ENCODE data around the gene KRTAP12-2.
"Not testable (repeated sequence)": the region's sequence is repeated elsewhere in the genome, so short reads cannot be mapped to it uniquely, and the experiment has no call there.

Gene KRTAP12-2

GRCh38 chr21:44648557-44649311 is 18.0 kb downstream of the KRTAP12-2 start:
- no peak for DNase-seq

- no peak for DNase-seq
These were observed 19.5 kb downstream of the KRTAP12-2 start for GRCh38 chr21:44647222-44647552.

- DNase-seq = not testable (repeated sequence)
These were observed 20.1 kb downstream of the KRTAP12-2 start, which contains the start of gene KRTAP10-11 for GRCh38 chr21:44646366-44647221. Gene KRTAP10-11, plus strand, starts transcription at chr21:44646414. Its CDS starts 45 bp downstream, at chr21:44646459.

- DNase-seq = no peak
These were observed 21.8 kb downstream of the KRTAP12-2 start for GRCh38 chr21:44644878-44645277.

GRCh38 chr21:44643741-44644310 is 22.9 kb downstream of the KRTAP12-2 start:
- DNase-seq = no peak

- DNase-seq = no peak
These were observed 26.0 kb downstream of the KRTAP12-2 start for GRCh38 chr21:44640761-44641160.

- DNase-seq = no peak
These were observed 27.4 kb downstream of the KRTAP12-2 start for GRCh38 chr21:44639331-44639655.

GRCh38 chr21:44638506-44639330 is 28.0 kb downstream of the KRTAP12-2 start:
- DNase-seq = not testable (repeated sequence)

GRCh38 chr21:44637851-44638348 is 28.8 kb downstream of the KRTAP12-2 start:
- not testable (repeated sequence) for DNase-seq

GRCh38 chr21:44637018-44637850 is 29.5 kb downstream of the KRTAP12-2 start, which contains the start of gene KRTAP10-10:
Gene KRTAP10-10, plus strand, starts transcription at chr21:44637356. Its CDS starts 62 bp downstream, at chr21:44637418.
- no peak for DNase-seq

GRCh38 chr21:44636209-44637017 is 30.3 kb downstream of the KRTAP12-2 start:
- no peak for DNase-seq

GRCh38 chr21:44632067-44632466 is 34.7 kb downstream of the KRTAP12-2 start:
- no peak for DNase-seq

GRCh38 chr21:44630440-44630839 is 36.3 kb downstream of the KRTAP12-2 start:
- no peak for DNase-seq

- DNase-seq = no peak
These were observed 37.9 kb downstream of the KRTAP12-2 start for GRCh38 chr21:44628707-44629391.

- DNase-seq = not testable (repeated sequence)
These were observed 38.9 kb downstream of the KRTAP12-2 start for GRCh38 chr21:44627831-44628233.

GRCh38 chr21:44627181-44627822 is 39.4 kb downstream of the KRTAP12-2 start:
- DNase-seq = not testable (repeated sequence)

GRCh38 chr21:44626673-44627143 is 40.0 kb downstream of the KRTAP12-2 start, which contains the start of gene KRTAP10-9:
Gene KRTAP10-9, plus strand, starts transcription at chr21:44627093. Its CDS starts 79 bp downstream, at chr21:44627172.
- DNase-seq = no peak

GRCh38 chr21:44626262-44626661 is 40.5 kb downstream of the KRTAP12-2 start:
- no peak for DNase-seq

GRCh38 chr21:44625756-44626155 is 41.0 kb downstream of the KRTAP12-2 start:
- no peak for DNase-seq

Data from islet precursor cell (in vitro differentiated cells).